ENCODE data around the gene CTCFL.

CTCFL gene

DNA sequence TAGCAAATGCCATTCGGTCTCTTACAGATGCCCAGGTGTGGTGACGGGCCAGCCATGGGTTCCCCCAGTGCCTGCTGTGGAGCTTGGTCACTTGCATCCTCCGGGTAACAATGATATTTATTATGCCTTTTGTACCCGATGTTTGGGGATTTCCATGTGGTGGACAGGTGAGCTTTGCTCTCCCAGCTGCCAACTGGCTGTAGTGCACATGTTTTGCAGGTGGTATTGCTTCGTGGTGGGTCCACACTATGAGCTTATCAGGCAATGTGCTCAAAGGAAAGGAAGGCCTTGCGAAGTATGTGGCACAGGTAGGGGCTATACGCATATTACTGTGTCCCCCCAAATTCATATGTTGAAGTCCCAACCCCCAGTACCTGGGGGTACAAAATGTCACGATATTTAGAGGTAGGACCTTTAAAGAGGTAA is 4.2 kb upstream of the CTCFL start:
- in situ Hi-C loops (cut with MboI; ENCODE audit: low sequenced_read_pairs, unreplicated experiment), result no loop called here
- TF ChIP-seq, protein P1, sequence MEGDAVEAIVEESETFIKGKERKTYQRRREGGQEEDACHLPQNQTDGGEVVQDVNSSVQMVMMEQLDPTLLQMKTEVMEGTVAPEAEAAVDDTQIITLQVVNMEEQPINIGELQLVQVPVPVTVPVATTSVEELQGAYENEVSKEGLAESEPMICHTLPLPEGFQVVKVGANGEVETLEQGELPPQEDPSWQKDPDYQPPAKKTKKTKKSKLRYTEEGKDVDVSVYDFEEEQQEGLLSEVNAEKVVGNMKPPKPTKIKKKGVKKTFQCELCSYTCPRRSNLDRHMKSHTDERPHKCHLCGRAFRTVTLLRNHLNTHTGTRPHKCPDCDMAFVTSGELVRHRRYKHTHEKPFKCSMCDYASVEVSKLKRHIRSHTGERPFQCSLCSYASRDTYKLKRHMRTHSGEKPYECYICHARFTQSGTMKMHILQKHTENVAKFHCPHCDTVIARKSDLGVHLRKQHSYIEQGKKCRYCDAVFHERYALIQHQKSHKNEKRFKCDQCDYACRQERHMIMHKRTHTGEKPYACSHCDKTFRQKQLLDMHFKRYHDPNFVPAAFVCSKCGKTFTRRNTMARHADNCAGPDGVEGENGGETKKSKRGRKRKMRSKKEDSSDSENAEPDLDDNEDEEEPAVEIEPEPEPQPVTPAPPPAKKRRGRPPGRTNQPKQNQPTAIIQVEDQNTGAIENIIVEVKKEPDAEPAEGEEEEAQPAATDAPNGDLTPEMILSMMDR (IDR thresholded peaks at IDR 0.05; ENCODE audit: borderline replicate concordance, control extremely low read depth, extremely low read depth, insufficient read depth, missing control alignments), result no peak
- DNase-seq (ENCODE audit: low spot score), result no peak

DNA sequence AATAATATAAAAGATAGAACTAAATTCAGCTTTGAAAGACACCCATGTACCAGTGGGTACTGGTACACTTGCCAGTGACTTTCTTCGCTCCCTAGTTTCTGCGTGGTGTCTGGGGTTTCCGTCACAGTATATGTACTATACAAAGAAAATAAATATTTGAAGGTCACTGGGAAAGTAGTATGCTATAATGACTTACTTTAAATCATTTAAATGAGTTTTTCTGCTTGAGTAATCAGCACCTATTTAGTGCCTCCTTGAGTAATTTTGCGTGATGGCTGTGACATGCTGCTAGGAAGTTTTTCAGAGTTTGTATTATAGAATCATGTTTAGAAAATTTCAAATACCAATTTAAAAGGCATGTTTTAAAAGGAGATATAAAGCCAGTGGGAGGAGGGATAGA is 3.2 kb upstream of the CTCFL start:
- DNase-seq (ENCODE audit: low spot score), result no peak
- TF ChIP-seq, protein P1 (IDR thresholded peaks at IDR 0.05; ENCODE audit: borderline replicate concordance, control extremely low read depth, extremely low read depth, insufficient read depth, missing control alignments), result no peak
- in situ Hi-C loops (cut with MboI; ENCODE audit: low sequenced_read_pairs, unreplicated experiment), result no loop called here

DNA sequence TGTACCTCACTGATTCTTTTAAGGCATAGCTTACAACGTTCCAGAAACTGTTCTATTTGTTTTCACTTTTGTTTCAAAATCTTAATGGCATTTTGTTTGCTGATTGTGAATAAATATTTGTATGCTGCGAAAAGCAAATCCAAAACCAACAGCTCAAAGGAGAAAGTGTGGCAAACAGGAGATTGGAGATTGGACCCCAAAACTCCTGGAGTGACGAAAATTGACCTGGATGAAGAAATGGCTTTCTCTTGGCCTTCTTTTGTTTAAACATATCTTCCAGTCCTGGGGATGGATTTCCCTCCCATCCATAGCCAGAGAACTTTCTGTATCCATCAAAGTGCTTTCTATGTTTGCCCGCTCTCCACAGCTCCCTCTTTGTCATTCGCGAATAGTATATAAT is 2.8 kb upstream of the CTCFL start:
- no peak for DNase-seq (ENCODE audit: low spot score)
- TF ChIP-seq, protein P1 (IDR thresholded peaks at IDR 0.05; ENCODE audit: borderline replicate concordance, control extremely low read depth, extremely low read depth, insufficient read depth, missing control alignments), result no peak
- in situ Hi-C loops (cut with MboI; ENCODE audit: low sequenced_read_pairs, unreplicated experiment), result no loop called here

DNA sequence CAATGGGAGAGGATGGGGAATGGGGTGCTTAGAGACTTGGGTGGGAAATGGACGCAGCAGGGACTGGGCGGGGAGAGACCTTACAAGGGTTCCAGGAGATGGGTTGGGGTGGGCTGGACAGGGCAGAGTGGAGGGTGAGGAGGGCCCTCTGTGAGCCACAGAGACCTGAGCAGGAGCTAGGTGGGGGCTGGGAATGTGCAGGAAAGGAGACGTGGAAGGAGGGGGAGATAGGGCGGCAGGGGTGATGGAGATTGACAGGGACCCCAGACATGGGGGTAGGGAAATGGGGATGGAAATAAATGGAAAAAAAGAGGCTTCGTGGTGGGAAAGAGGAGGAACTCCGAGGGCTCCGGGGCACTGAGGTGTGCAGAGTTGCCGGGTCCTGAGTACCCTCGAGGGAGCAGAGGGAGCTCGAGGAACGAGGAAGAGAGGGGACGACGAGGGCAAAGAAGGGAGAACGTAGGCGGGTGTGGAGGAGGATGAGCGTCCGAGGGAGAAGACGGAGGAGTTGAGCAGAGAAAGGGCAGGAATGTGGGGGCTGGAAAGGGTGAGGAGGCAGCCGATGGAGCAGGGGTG is 2.0 kb upstream of the CTCFL start:
- no peak for DNase-seq (ENCODE audit: low spot score)
- in situ Hi-C loops (cut with MboI; ENCODE audit: low sequenced_read_pairs, unreplicated experiment), result no loop called here
- TF ChIP-seq, protein P1 (IDR thresholded peaks at IDR 0.05; ENCODE audit: borderline replicate concordance, control extremely low read depth, extremely low read depth, insufficient read depth, missing control alignments), result no peak

DNA sequence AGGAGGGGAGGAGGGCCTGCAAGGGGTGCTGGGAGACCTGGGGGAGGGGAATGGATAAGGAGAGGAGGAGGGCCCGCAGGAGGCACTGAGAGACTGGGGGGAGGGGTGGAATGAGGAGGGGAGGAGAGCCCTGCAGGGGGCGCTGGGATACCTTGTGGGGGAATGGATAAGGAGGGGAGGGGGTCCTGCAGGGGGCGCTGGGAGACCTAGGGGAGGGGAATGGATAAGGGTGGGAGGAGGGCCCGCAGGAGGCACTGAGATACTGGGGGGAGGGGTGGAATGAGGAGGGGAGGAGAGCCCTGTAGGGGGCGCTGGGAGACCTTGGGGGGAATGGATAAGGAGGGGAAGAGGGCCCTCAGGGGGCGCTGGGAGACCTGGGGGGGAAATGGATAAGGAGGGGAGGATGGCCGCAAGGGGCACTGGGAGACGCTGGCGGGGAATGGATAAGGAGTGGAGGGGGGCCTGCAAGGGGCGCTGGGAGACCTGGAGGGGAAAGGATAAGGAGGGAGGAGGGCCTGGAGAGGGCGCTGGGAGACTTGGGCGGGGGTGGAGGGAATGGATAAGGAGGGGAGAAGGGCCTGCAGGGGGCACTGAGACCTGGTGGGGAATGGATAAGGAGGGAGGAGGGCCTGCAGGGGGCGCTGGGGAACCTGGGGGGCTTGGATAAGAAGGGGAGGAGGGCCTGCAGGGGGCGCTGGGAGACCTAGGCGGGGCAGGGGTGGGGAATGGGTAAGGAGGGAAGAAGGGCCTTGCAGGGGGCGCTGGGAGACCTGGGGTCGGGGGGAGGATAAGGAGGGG is 1.3 kb upstream of the CTCFL start:
- TF ChIP-seq, protein P1 (IDR thresholded peaks at IDR 0.05; ENCODE audit: borderline replicate concordance, control extremely low read depth, extremely low read depth, insufficient read depth, missing control alignments), result no peak
- DNase-seq (ENCODE audit: low spot score), result no peak
- in situ Hi-C loops (cut with MboI; ENCODE audit: low sequenced_read_pairs, unreplicated experiment), result no loop called here

DNA sequence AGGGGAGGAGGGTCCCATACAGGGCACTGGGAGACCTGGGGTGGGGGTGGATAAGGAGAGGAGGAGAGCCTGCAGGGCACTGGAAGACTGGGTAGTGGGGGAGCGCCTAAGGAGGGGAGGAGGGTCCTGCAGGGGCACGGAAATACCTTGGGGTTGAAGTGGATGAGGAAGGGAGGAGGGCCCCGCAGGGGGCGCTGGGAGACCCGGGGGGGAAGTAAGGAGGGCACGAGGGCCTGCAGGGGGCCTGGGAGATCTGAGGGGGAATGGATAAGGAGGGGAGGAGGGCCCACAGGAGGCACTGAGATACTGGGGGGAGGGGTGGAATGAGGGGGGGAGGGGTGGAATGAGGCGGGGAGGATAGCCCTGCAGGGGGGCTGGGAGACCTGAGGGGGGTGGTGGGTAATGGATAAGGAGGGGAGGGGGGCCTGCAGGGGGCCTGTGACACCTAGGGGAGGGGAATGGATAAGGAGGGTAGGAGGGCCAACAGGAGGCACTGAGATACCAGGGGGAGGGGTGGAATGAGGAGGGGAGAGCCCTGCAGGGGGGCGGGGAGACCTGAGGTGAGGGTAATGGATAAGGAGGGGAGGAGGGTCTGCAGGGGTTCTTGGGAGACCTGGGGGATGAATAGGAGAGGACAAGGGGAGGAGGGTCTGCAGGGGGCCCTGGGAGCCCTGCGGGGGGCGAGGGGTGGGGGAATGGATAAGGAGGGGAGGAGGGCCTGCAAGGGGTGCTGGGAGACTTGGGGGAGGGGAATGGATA is 567 bp upstream of the CTCFL start:
- TF ChIP-seq, protein P1 (IDR thresholded peaks at IDR 0.05; ENCODE audit: borderline replicate concordance, control extremely low read depth, extremely low read depth, insufficient read depth, missing control alignments), result no peak
- DNase-seq (ENCODE audit: low spot score), result no peak
- in situ Hi-C loops (cut with MboI; ENCODE audit: low sequenced_read_pairs, unreplicated experiment), result no loop called here

All from GM13976 (cell line).